ENCODE measurements around the gene KIAA1217. TPM values are rescaled to one million over a fixed set of nuclear protein-coding genes. Genes with fewer than 3 reads are reported as not detected.
A peak's percentile ranks its signal among the peaks of the same experiment; 100 is the strongest.

The KIAA1217 gene
- total RNA-seq, 4 donors from 2014 or later = 10.1 to 15.9 (median 12.5) TPM

DNA sequence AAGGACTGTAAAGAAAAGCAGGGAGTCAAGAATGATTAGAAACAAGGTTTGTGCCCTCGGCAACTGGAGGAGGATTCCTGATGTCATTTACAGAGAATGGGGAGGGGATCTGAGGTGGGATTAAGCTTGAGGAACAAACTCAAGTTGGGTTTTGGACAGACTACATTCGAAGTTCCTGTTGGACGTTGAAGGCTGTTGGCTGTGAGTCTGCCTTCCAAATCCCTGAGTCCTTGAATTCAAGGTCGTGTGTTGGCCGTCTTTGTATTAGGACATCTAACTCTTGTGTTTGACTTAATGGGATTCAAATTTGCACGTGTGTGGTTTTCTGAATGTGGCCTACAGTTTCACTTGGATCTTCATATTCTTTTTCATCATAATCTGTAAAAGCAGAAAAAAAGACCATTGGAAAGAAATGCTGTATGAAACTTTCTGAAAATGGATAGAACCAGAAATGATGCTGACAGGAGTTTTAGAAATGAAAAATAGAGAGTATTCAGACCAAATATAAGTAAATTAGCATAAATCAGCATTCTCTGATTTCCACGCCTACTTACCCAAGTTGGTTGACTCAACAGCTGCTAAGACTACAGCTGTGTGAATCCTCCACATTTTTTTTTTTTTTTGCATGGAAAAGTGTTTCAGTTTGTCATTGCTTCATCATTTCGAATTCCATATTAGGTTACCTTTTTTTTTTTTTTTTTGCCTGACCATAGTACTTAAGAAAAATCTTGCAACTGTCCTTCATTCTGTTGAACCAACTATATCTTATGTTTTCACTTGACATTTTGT is 94.8 kb downstream of the KIAA1217 start:
- 79% methylated on average over 8 of the region's 8 CpGs for WGBS
- H3K4me1 ChIP-seq = peaks cover 14 to 30% (median 20%) of the 10 kb centered on the region in 4 donors
- intact Hi-C loops (cut with DNase I) = no loop called here
- H3K4me3 ChIP-seq = no peak overlapping the region
- no peak for DNase-seq (ENCODE audit: extremely low spot score)
- TF ChIP-seq POLR2AphosphoS5 (IDR thresholded peaks at IDR 0.05) (no peak), EP300 (IDR thresholded peaks at IDR 0.05) (no peak), POLR2A (IDR thresholded peaks at IDR 0.05; ENCODE audit: low read depth) (no peak)
- TF ChIP-seq, protein P1, sequence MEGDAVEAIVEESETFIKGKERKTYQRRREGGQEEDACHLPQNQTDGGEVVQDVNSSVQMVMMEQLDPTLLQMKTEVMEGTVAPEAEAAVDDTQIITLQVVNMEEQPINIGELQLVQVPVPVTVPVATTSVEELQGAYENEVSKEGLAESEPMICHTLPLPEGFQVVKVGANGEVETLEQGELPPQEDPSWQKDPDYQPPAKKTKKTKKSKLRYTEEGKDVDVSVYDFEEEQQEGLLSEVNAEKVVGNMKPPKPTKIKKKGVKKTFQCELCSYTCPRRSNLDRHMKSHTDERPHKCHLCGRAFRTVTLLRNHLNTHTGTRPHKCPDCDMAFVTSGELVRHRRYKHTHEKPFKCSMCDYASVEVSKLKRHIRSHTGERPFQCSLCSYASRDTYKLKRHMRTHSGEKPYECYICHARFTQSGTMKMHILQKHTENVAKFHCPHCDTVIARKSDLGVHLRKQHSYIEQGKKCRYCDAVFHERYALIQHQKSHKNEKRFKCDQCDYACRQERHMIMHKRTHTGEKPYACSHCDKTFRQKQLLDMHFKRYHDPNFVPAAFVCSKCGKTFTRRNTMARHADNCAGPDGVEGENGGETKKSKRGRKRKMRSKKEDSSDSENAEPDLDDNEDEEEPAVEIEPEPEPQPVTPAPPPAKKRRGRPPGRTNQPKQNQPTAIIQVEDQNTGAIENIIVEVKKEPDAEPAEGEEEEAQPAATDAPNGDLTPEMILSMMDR (IDR thresholded peaks at IDR 0.05) = no peak
- no peaks in the 10 kb centered on the region for H3K36me3 ChIP-seq
- H3K9me3 ChIP-seq = no peaks in the 10 kb centered on the region
- no peaks in the 10 kb centered on the region for H3K27me3 ChIP-seq
- H3K27ac ChIP-seq (replicated peaks in 1 of 4) = no peak overlapping the region

- TF ChIP-seq POLR2AphosphoS5 (IDR thresholded peaks at IDR 0.05) (no peak), EP300 (IDR thresholded peaks at IDR 0.05) (no peak), POLR2A (IDR thresholded peaks at IDR 0.05; ENCODE audit: low read depth) (no peak)
- TF ChIP-seq, protein P1 (IDR thresholded peaks at IDR 0.05) = no peak
- intact Hi-C loops (cut with DNase I) = no loop called here
- no peak overlapping the region for H3K27ac ChIP-seq (replicated peaks in 1 of 4)
- H3K27me3 ChIP-seq = no peaks in the 10 kb centered on the region
- H3K9me3 ChIP-seq = no peaks in the 10 kb centered on the region
- no peak overlapping the region for H3K4me3 ChIP-seq
- no peaks in the 10 kb centered on the region for H3K36me3 ChIP-seq
- WGBS = 88% methylated on average over 8 of the region's 8 CpGs
- DNase-seq (ENCODE audit: extremely low spot score) = no peak
- peaks cover 14 to 30% (median 20%) of the 10 kb centered on the region in 4 donors for H3K4me1 ChIP-seq
These were observed 96.9 kb downstream of the KIAA1217 start for GRCh38 chr10:24305551-24306506.

DNA sequence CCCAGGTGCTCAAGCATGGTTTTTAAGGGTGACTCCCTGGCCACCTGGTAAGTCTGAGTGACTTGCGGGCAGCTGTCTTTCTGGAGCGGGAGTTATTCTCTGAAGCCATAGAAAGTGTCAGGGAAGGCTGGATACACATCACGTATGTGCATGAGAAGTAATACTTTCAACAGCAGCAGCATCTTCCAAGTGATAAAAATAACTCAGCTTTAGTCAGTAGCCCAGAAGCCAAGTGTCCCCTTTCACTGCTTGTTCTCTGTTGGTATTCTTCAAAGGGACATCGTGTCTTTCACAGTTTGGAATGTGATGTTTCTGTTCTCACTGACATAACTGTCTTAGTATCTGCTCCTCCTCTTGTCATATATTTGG is 97.6 kb downstream of the KIAA1217 start:
- Histone ChIP-seq H3K27ac (replicated peaks in 1 of 4) (peak overlapping the region in 1 of 4 donors; percentile 0), H3K36me3 (no peaks in the 10 kb centered on the region), H3K4me3 (no peak overlapping the region), H3K9me3 (no peaks in the 10 kb centered on the region), H3K4me1 (peaks cover 14 to 30% (median 20%) of the 10 kb centered on the region in 4 donors), H3K27me3 (no peaks in the 10 kb centered on the region)
- 61% methylated on average over 4 of the region's 4 CpGs for WGBS
- TF ChIP-seq EP300 (IDR thresholded peaks at IDR 0.05) = no peak
- no peak for TF ChIP-seq POLR2A (IDR thresholded peaks at IDR 0.05; ENCODE audit: low read depth)
- no peak for TF ChIP-seq POLR2AphosphoS5 (IDR thresholded peaks at IDR 0.05)
- TF ChIP-seq, protein P1 (IDR thresholded peaks at IDR 0.05) = no peak
- no peak for DNase-seq (ENCODE audit: extremely low spot score)
- intact Hi-C loops (cut with DNase I) = no loop called here

GRCh38 chr10:24307116-24307515 is 98.2 kb downstream of the KIAA1217 start:
- Histone ChIP-seq H3K36me3 (no peaks in the 10 kb centered on the region), H3K27ac (replicated peaks in 1 of 4) (peak overlapping the region in 1 of 4 donors; percentile 0), H3K9me3 (no peaks in the 10 kb centered on the region), H3K4me1 (peaks cover 14 to 30% (median 20%) of the 10 kb centered on the region in 4 donors), H3K4me3 (no peak overlapping the region), H3K27me3 (no peaks in the 10 kb centered on the region)
- WGBS = 57% methylated on average over 4 of the region's 4 CpGs
- intact Hi-C loops (cut with DNase I) = no loop called here
- TF ChIP-seq, protein P1 (IDR thresholded peaks at IDR 0.05) = no peak
- TF ChIP-seq EP300 (IDR thresholded peaks at IDR 0.05) = no peak
- TF ChIP-seq POLR2A (IDR thresholded peaks at IDR 0.05; ENCODE audit: low read depth) = no peak
- TF ChIP-seq POLR2AphosphoS5 (IDR thresholded peaks at IDR 0.05) = no peak
- no peak for DNase-seq (ENCODE audit: extremely low spot score)

All from esophagus muscularis mucosa (tissue), 4 donors.